Measurements from ENCODE around the gene GIGYF2. TPM values are rescaled to one million over a fixed set of nuclear protein-coding genes. Genes with fewer than 3 reads are reported as not detected.

Gene GIGYF2
- total and polyA plus RNA-seq, 8 donors, result 7.1 to 158 (median 75.0) TPM

DNA sequence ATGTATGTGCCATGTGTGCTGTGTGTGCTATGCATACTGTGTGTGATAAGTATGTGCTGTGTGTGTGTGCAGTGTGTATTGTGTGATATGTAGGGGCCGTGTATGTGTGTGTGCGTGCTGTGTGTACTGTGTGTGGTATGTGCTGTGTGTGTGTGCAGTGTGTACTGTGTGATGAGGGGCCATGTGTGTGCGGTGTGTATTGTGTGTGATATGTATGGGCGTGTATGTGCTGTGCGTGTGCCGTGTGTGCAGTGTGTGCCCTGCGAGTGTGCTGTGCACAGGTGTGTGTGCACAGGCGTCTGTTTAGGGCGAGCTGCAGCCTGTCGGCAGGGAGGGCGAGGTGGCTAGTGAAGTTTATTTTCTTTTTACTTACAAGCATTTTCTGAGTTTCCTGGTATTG, 189.0 kb downstream of the GIGYF2 start:
- TF ChIP-seq POLR2A (IDR thresholded peaks at IDR 0.05) (no peak), POLR2AphosphoS5 (IDR thresholded peaks at IDR 0.05) (no peak), EP300 (IDR thresholded peaks at IDR 0.05) (no peak)
- TF ChIP-seq, protein P1, sequence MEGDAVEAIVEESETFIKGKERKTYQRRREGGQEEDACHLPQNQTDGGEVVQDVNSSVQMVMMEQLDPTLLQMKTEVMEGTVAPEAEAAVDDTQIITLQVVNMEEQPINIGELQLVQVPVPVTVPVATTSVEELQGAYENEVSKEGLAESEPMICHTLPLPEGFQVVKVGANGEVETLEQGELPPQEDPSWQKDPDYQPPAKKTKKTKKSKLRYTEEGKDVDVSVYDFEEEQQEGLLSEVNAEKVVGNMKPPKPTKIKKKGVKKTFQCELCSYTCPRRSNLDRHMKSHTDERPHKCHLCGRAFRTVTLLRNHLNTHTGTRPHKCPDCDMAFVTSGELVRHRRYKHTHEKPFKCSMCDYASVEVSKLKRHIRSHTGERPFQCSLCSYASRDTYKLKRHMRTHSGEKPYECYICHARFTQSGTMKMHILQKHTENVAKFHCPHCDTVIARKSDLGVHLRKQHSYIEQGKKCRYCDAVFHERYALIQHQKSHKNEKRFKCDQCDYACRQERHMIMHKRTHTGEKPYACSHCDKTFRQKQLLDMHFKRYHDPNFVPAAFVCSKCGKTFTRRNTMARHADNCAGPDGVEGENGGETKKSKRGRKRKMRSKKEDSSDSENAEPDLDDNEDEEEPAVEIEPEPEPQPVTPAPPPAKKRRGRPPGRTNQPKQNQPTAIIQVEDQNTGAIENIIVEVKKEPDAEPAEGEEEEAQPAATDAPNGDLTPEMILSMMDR (IDR thresholded peaks at IDR 0.05), result no peak
- H3K36me3 ChIP-seq, result peaks cover 0 to 1% (median 0%) of the 10 kb centered on the region in 4 donors

DNA sequence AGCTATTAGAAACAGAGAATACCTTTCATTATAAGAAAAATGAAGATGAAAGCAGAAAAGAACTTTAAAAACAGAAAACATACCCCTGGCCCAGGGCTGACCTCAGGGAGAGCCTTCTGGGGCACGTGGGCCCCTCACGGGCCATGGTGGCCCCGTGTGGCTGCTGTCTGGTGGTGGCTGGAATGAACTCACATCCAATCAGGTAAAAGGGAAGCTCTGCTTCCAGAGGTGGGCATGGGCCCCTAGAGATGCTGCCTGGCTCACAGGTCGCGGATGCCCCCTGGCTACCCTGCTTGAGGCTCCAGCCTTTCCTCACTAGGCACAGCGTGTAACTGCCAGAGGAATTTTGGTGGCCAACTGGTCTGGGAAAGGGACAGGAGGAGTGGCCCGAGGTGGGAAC, 189.5 kb downstream of the GIGYF2 start:
- no peak for DNase-seq
- H3K27me3 ChIP-seq, result peaks cover 0 to 36% (median 0%) of the 10 kb centered on the region in 3 donors
- no peaks in the 10 kb centered on the region for H3K9me3 ChIP-seq
- TF ChIP-seq, protein P1 (IDR thresholded peaks at IDR 0.05), result no peak
- no peak for TF ChIP-seq POLR2AphosphoS5 (IDR thresholded peaks at IDR 0.05)
- TF ChIP-seq EP300 (IDR thresholded peaks at IDR 0.05), result no peak
- no peak for TF ChIP-seq POLR2A (IDR thresholded peaks at IDR 0.05)
- WGBS, 5 donors, result 80 to 91% (median 86%) methylated on average over 7 of the region's 7 CpGs
- intact Hi-C loops (cut with DNase I; ENCODE audit: low total_unique reads), result no loop called here
- H3K27ac ChIP-seq, result no peak overlapping the region
- peaks cover 0 to 5% (median 0%) of the 10 kb centered on the region in 4 donors for H3K4me1 ChIP-seq
- H3K36me3 ChIP-seq, result peaks cover 0 to 4% (median 0%) of the 10 kb centered on the region in 4 donors
- H3K4me3 ChIP-seq, result no peak overlapping the region

More for the DNA sequence above, 189.0 kb downstream of the GIGYF2 start:
- no peak for DNase-seq
- H3K27me3 ChIP-seq, result peaks cover 0 to 31% (median 0%) of the 10 kb centered on the region in 3 donors
- 78 to 89% (median 87%) methylated on average over 11 of the region's 11 CpGs for WGBS, 5 donors
- intact Hi-C loops (cut with DNase I; ENCODE audit: low total_unique reads), result no loop called here
- H3K27ac ChIP-seq, result no peak overlapping the region
- H3K4me3 ChIP-seq, result no peak overlapping the region
- no peaks in the 10 kb centered on the region for H3K9me3 ChIP-seq
- H3K4me1 ChIP-seq, result peaks cover 0 to 5% (median 0%) of the 10 kb centered on the region in 4 donors

DNA sequence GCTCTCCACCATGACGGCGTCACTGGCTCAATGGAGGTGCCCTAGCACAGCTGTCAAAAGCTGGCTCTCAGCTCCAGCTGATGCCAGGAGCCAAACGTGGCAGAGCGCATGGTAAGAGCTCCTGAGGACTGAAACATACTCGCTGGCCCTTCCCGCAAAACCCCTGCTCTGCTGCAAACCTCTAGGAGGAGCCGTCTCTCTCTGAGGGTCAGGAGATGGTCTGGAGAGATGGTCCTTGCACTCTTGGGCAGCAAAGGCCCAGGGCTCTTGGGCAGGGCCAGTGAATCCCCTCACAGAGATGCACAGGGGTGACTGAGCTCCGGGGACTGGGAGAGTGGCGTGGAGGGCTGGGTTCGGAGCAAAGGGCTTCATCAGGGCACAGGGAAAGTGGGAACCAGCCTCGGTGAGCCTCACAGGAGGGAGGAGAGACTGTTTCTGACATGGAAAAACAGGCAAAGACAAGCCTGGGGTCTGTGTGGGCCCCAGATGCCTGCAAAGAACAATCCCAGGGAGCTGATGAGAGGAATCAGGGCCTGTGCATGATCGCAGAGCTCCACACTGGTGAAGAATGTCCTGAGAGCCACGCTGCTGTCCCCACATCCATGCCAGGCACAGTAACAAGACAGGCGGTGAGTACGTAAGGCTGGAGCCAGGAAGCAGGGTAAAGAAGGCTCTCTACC, 190.2 kb downstream of the GIGYF2 start:
- Histone ChIP-seq H3K36me3 (peaks cover 0 to 10% (median under 1%) of the 10 kb centered on the region in 4 donors), H3K27ac (no peak overlapping the region), H3K27me3 (peaks cover 0 to 41% (median 0%) of the 10 kb centered on the region in 3 donors), H3K4me1 (peaks cover 0 to 5% (median 0%) of the 10 kb centered on the region in 4 donors), H3K4me3 (no peak overlapping the region), H3K9me3 (no peaks in the 10 kb centered on the region)
- no peak for TF ChIP-seq POLR2AphosphoS5 (IDR thresholded peaks at IDR 0.05)
- TF ChIP-seq, protein P1 (IDR thresholded peaks at IDR 0.05), result no peak
- TF ChIP-seq EP300 (IDR thresholded peaks at IDR 0.05), result no peak
- no peak for TF ChIP-seq POLR2A (IDR thresholded peaks at IDR 0.05)
- 75 to 87% (median 84%) methylated on average over 15 of the region's 15 CpGs for WGBS, 5 donors
- intact Hi-C loops (cut with DNase I; ENCODE audit: low total_unique reads), result no loop called here
- DNase-seq, result peak in 1 of 2 donors; percentile 9

DNA sequence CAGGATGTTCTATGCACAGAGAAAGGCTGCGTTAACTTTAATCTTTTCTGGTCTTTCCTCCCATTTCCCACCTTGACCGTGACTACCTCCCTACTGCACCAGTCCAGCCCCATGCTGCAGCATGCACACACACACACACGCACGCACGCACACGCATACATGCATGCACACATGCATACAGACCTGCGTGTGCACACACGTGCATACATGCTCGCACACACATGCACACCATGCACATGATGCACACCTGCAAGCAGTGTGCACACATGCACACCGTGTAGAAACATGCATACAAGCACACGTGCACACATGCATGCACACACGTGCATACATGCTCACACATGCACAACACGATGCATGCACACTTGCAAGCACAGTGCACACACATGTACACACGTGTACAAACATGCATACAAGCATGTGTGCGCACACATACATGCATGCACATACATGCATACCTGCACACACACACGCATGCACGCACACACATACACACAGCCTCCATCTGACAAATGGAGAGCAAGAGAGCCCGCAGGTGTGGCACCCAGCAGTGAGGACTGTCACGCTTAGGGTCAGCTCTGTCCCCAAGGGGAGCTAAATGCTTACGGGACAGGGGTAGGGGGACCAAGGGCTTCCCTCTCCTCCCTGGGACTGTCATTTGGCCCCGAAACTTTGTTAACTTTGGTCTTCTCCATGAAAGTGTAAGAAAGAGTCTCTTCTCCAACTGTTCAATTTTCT, 191.1 kb downstream of the GIGYF2 start:
- H3K4me1 ChIP-seq, result peaks cover 0 to 5% (median 0%) of the 10 kb centered on the region in 4 donors
- WGBS, 5 donors, result 82 to 94% (median 88%) methylated on average over 21 of the region's 21 CpGs
- peaks cover 0 to 50% (median 0%) of the 10 kb centered on the region in 3 donors for H3K27me3 ChIP-seq
- H3K9me3 ChIP-seq, result no peaks in the 10 kb centered on the region
- intact Hi-C loops (cut with DNase I; ENCODE audit: low total_unique reads), result no loop called here
- no peak overlapping the region for H3K4me3 ChIP-seq
- no peak for TF ChIP-seq EP300 (IDR thresholded peaks at IDR 0.05)
- TF ChIP-seq POLR2A (IDR thresholded peaks at IDR 0.05), result no peak
- TF ChIP-seq, protein P1 (IDR thresholded peaks at IDR 0.05), result no peak
- TF ChIP-seq POLR2AphosphoS5 (IDR thresholded peaks at IDR 0.05), result no peak
- H3K27ac ChIP-seq, result no peak overlapping the region
- no peak for DNase-seq
- peaks cover 0 to 12% (median 3%) of the 10 kb centered on the region in 4 donors for H3K36me3 ChIP-seq
